Subcutaneous adipose tissue (tissue), 4 donors: ENCODE data around the gene FABP6. TPM values are rescaled to one million over a fixed set of nuclear protein-coding genes. Genes with fewer than 3 reads are reported as not detected.

Experiments used
- CTCF ChIP-seq: fragments of 450-650 bp; IDR thresholded peaks from one replicate; pipeline ENCODE4 v1.5.1; 2016; ENCODE audit warnings: low read depth, mild to moderate bottlenecking, control low read depth, antibody characterized with exemption, moderate library complexity
- total RNA-seq, 4 donors: library from RNA; depleted of rRNA; stranded (reverse); fragments of >200 nt; gene quantifications; one replicate each; pipeline ENCODE4 v1.1.0, GENCODE V29; 2016

The FABP6 gene
- total RNA-seq, 4 donors from 2014 or later = not detected

DNA sequence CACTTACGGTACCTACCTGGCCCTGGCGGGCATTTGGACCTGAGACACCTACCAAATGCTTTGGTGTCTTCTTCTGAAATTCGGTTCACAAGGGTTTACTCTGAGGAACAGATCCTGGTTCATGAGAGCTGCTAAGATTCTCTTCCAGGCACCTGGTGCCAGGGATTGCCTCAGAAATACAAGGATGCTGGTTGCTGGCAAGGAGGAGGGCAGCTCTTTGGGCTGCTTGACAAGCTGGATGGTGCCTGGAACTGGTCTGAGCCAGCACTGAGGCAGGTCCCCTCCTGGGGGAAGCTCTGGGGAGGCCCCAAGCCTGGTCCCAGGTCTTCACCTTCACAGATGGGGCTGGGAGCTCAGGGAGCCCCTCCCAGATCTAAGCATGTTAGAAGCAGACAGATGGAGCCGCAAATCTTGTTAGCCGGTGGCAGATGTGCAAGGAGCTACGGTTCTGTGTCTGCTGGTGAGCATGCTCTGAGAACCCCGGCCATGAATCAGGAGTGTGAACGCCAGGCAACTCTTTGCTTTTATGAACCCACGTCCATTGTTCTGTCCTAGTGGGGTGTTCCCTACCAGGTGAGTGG is 16.3 kb downstream of the FABP6 start:
- no peak for TF ChIP-seq CTCF

DNA sequence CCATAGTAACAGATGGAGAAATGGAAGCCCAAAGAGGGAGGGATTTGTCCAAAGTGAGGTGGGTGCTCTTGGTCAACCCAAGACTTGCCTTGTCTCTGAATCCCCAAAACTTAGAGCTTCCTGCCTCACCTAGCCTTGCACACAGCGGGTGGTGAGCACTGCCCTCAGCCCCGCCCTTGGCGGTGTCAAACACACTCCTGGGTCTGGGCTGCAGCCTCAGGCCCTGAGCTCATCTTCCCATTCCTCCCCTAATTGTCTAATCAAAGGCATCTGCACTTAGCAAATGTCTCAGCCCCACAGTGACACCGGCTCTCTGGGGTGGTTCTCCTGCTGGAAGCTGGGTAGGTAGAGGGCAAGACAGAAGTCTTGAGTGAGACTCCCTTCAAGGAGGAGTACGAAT is 20.9 kb downstream of the FABP6 start:
- TF ChIP-seq CTCF = no peak

- no peak for TF ChIP-seq CTCF
Observed at GRCh38 chr5:160250826-160251225, 21.5 kb downstream of the FABP6 start.

GRCh38 chr5:160251406-160252155 is 22.3 kb downstream of the FABP6 start:
- no peak for TF ChIP-seq CTCF

DNA sequence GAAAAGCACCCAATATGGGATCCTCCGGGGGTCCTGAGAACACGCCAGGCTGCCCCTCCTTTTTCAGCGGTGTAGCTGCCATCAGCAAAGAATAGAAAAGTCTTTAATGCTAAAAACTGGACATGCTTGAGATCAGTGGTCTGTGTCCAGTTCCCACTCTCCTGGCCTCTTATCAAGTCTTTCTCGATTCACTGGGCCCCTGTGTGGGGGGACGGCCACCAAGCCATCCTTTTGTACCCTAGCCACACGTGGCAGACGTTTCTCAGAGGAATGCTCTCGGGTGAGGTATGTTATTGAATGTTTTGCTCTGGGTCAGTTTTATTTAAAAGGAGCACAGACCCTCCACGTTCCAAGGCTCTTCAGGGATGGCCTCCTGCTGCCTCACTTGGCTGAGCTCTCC is 23.6 kb downstream of the FABP6 start:
- TF ChIP-seq CTCF = no peak

GRCh38 chr5:160253441-160253840 is 24.1 kb downstream of the FABP6 start:
- TF ChIP-seq CTCF = no peak

GRCh38 chr5:160254706-160255105 is 25.4 kb downstream of the FABP6 start:
- no peak for TF ChIP-seq CTCF
